ENCODE measurements around the gene TSSC4. TPM values are rescaled to one million over a fixed set of nuclear protein-coding genes. Genes with fewer than 3 reads are reported as not detected.
A peak's percentile ranks its signal among the peaks of the same experiment; 100 is the strongest.

The TSSC4 gene
- total RNA-seq, 1 donor from 2014 or later: 52.2 TPM

DNA sequence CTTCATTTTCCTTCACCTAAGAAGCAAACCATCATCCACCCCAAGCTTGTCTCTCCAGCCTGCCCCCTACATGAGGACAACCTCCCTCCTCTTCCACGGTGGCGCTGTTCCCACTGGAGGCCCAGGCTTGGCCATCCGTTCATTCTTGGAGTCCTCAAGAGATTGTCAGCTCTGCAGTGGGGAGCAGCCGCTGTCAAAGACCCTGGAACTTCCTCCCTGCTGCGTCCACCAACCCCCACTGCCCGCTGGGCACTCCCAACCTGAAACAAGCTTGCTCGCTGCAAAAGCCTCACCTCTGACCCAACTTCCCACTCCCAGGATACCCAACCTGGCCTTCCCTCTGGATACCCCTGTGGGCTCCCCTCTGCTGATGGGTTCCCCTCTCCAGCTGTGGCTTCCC lies 33.8 kb upstream of the TSSC4 start:
- H3K4me1 Mint-ChIP-seq (ENCODE audit: low read depth): no peaks in the 10 kb centered on the region
- no peak overlapping the region for H3K27ac Mint-ChIP-seq (ENCODE audit: unreplicated experiment)
- peaks cover 2% of the 10 kb centered on the region for H3K36me3 Mint-ChIP-seq (ENCODE audit: low read depth)
- H3K9me3 Mint-ChIP-seq (ENCODE audit: low read depth): peaks cover 3% of the 10 kb centered on the region
- no peak overlapping the region for H3K4me3 Mint-ChIP-seq (ENCODE audit: unreplicated experiment)
- TF ChIP-seq, protein P1, sequence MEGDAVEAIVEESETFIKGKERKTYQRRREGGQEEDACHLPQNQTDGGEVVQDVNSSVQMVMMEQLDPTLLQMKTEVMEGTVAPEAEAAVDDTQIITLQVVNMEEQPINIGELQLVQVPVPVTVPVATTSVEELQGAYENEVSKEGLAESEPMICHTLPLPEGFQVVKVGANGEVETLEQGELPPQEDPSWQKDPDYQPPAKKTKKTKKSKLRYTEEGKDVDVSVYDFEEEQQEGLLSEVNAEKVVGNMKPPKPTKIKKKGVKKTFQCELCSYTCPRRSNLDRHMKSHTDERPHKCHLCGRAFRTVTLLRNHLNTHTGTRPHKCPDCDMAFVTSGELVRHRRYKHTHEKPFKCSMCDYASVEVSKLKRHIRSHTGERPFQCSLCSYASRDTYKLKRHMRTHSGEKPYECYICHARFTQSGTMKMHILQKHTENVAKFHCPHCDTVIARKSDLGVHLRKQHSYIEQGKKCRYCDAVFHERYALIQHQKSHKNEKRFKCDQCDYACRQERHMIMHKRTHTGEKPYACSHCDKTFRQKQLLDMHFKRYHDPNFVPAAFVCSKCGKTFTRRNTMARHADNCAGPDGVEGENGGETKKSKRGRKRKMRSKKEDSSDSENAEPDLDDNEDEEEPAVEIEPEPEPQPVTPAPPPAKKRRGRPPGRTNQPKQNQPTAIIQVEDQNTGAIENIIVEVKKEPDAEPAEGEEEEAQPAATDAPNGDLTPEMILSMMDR (IDR thresholded peaks at IDR 0.05): no peak
- DNase-seq (ENCODE audit: low spot score): peak; percentile 65
- H3K27me3 Mint-ChIP-seq (ENCODE audit: low read depth): no peaks in the 10 kb centered on the region

DNA sequence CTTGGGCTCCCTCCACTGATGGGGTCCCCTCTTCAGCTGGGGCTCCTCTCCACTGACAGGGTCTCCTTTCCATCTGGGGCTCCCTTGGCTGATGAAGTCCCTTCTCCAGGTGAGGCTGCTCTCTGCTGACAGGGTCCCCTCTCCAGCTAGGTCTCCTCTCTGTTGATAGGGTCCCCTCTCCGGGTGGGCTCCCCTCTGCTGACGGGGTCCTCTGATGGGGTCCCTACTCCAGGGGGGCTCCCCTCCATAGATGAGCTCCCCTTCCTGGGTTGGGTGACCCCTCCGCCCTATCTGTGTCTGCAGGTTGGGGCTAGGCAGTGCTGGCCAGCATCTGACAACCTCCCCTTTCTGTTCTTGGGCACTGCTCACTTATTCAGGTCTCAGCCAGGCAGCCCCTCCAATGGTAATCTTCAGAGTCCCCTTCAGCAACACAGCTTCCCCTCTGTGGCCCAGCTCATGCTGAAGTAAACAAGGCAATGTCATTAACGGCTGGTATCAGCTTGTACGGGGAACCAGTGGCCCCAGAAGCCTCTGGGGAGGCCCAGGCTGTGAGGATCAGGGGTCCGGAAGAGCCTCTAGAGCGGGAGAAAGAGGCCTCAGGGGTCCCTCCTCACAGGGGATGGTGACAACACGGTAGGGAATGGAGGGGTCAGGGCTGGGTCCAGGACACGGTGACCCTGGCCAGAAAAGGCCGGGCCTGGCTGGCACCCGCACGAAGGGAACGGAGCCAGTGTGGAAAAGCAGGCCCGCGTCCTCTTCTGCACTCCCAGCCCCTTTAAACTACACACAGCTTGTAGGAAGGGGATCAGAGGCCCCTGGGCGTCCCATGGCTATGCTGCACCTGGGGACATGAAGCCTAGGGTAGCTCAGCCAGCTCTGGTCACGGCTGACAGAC lies 33.0 kb upstream of the TSSC4 start:
- TF ChIP-seq, protein P1 (IDR thresholded peaks at IDR 0.05): no peak
- H3K4me3 Mint-ChIP-seq (ENCODE audit: unreplicated experiment): no peak overlapping the region
- H3K27ac Mint-ChIP-seq (ENCODE audit: unreplicated experiment): no peak overlapping the region
- no peaks in the 10 kb centered on the region for H3K27me3 Mint-ChIP-seq (ENCODE audit: low read depth)
- peak; percentile 57 for DNase-seq (ENCODE audit: low spot score)
- peaks cover 4% of the 10 kb centered on the region for H3K9me3 Mint-ChIP-seq (ENCODE audit: low read depth)
- H3K4me1 Mint-ChIP-seq (ENCODE audit: low read depth): no peaks in the 10 kb centered on the region
- H3K36me3 Mint-ChIP-seq (ENCODE audit: low read depth): peaks cover 2% of the 10 kb centered on the region

DNA sequence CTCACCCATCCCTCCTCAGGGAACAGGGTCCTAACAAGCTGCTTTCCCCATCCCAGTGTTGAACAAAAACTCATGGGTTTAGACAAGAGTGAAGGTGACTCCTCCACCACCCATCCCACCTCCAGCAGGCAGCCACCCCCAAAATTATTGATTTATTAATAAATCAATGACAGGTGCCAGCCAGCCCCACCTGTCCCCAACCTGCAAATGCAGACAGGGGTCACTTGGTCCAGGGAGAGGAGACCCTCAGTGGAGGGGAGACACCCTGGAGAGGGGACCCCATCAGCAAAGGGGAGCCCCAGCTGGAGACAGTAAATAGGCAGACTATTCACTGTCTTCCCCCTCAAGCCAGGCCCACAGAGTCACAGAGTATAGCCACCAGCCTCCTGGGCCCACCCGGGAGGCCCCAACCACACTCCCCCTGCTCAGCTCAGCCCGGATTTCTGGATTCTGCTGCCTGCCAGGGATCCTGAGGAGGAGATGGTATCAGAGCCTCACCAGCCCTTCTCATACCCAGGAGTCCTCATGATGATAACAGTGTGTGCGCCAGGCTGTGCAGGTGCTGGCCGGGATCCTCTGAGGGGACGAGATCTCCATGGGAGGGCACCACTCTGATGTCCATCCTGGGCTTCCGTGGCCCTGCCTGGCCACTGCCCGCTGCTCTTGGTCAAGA lies 32.2 kb upstream of the TSSC4 start:
- H3K27ac Mint-ChIP-seq (ENCODE audit: unreplicated experiment): no peak overlapping the region
- no peaks in the 10 kb centered on the region for H3K27me3 Mint-ChIP-seq (ENCODE audit: low read depth)
- H3K4me1 Mint-ChIP-seq (ENCODE audit: low read depth): no peaks in the 10 kb centered on the region
- peaks cover 4% of the 10 kb centered on the region for H3K9me3 Mint-ChIP-seq (ENCODE audit: low read depth)
- TF ChIP-seq, protein P1 (IDR thresholded peaks at IDR 0.05): no peak
- no peak overlapping the region for H3K4me3 Mint-ChIP-seq (ENCODE audit: unreplicated experiment)
- DNase-seq (ENCODE audit: low spot score): peak; percentile 59
- peaks cover 2% of the 10 kb centered on the region for H3K36me3 Mint-ChIP-seq (ENCODE audit: low read depth)

DNA sequence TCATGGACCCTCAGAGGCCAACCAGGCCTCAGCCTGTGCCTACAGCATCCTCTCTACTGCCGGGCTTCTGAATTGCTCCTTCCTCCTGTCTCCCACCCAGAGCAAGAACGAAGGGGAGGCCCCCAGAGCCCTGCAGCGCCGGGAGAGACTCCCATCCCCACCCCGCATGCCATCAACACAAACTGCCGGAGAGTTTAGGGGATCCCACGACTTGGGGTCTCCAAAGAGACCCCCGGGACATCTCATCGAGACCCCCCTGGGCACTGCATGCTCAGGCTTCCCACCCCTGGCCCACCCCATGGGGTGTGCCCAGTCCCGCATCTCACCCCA lies 31.7 kb upstream of the TSSC4 start:
- TF ChIP-seq, protein P1 (IDR thresholded peaks at IDR 0.05): no peak
- Mint-ChIP-seq H3K27me3 (ENCODE audit: low read depth) (no peaks in the 10 kb centered on the region), H3K9me3 (ENCODE audit: low read depth) (peaks cover 4% of the 10 kb centered on the region), H3K36me3 (ENCODE audit: low read depth) (peaks cover 1% of the 10 kb centered on the region), H3K27ac (ENCODE audit: unreplicated experiment) (no peak overlapping the region), H3K4me1 (ENCODE audit: low read depth) (no peaks in the 10 kb centered on the region), H3K4me3 (ENCODE audit: unreplicated experiment) (no peak overlapping the region)
- DNase-seq (ENCODE audit: low spot score): peak; percentile 49

DNA sequence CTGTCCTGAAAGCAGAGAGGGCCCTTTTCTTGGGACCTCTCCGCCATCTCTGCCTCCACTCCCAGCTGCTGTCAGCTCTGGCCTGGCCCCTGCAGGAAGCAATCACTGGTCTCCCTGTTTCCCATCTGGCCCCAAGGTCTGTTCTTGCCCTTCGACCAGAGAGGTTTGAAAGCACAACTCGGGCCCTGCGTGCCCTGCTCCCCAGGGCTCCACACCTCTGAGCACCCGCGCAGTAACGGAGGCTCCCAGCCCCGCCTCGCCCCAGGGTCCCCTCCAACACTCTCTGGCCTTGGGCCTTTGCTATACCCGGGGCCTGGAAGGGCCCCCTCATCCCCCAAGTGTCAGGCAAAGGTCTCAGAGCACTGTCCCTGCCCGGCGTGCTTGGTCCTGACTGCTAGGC lies 31.2 kb upstream of the TSSC4 start:
- Mint-ChIP-seq H3K9me3 (ENCODE audit: low read depth) (peaks cover 4% of the 10 kb centered on the region), H3K27ac (ENCODE audit: unreplicated experiment) (no peak overlapping the region), H3K36me3 (ENCODE audit: low read depth) (no peaks in the 10 kb centered on the region), H3K4me1 (ENCODE audit: low read depth) (no peaks in the 10 kb centered on the region), H3K4me3 (ENCODE audit: unreplicated experiment) (no peak overlapping the region), H3K27me3 (ENCODE audit: low read depth) (no peaks in the 10 kb centered on the region)
- TF ChIP-seq, protein P1 (IDR thresholded peaks at IDR 0.05): no peak
- DNase-seq (ENCODE audit: low spot score): peak; percentile 67

All from chondrocyte (in vitro differentiated cells).